Right lobe of liver (tissue), 4 donors: ENCODE results near the gene CEP164.

ENCODE experiments used
- CTCF ChIP-seq, 4 donors: fragments of 200-600 bp in 3 of 4; fragments of 450-650 bp in 1 of 4; IDR thresholded peaks; one replicate each; pipeline versions ENCODE4 v1.5.1 to v1.8.0; 2016 to 2022; ENCODE audit warnings: antibody characterized with exemption in 4 of 4, mild to moderate bottlenecking in 2 of 4
- POLR2A ChIP-seq: fragments of 450-650 bp; IDR thresholded peaks from one replicate; pipeline ENCODE4 v1.6.1; 2017; ENCODE audit warnings: antibody characterized with exemption, mild to moderate bottlenecking
- donor health status: DM: no; HTN: no; CAD: no.
- donor health status: DM: no; HTN: no; CAD: no.
- donor health status: DM: no; HTN: yes; CAD: no.

- TF ChIP-seq CTCF (IDR thresholded peaks at IDR 0.05): no peak
- TF ChIP-seq POLR2A: no peak
These were observed 27.4 kb upstream of the CEP164 start for GRCh38 chr11:117300283-117300663.
